GM18505 (cell line): Measurements from ENCODE around the gene PPT2.
"Not testable (repeated sequence)": the region's sequence is repeated elsewhere in the genome, so short reads cannot be mapped to it uniquely, and the experiment has no call there.

Experiments
- ATAC-seq: cut with Tn5 transposase; IDR thresholded peaks from one replicate; pipeline ENCODE4 v1.9.1; 2021; ENCODE audit not compliant: unreplicated experiment
- POLR2A ChIP-seq: IDR thresholded peaks from 4 replicates; pipeline ENCODE4 v1.6.1; 2011; ENCODE audit warnings: borderline replicate concordance; ENCODE audit not compliant: insufficient read depth, insufficient read length; ENCODE audit errors: extremely low read depth

Gene PPT2

GRCh38 chr6:32188381-32189068 lies 34.6 kb downstream of the PPT2 start:
- ATAC-seq: no peak
- no peak for TF ChIP-seq POLR2A

DNA sequence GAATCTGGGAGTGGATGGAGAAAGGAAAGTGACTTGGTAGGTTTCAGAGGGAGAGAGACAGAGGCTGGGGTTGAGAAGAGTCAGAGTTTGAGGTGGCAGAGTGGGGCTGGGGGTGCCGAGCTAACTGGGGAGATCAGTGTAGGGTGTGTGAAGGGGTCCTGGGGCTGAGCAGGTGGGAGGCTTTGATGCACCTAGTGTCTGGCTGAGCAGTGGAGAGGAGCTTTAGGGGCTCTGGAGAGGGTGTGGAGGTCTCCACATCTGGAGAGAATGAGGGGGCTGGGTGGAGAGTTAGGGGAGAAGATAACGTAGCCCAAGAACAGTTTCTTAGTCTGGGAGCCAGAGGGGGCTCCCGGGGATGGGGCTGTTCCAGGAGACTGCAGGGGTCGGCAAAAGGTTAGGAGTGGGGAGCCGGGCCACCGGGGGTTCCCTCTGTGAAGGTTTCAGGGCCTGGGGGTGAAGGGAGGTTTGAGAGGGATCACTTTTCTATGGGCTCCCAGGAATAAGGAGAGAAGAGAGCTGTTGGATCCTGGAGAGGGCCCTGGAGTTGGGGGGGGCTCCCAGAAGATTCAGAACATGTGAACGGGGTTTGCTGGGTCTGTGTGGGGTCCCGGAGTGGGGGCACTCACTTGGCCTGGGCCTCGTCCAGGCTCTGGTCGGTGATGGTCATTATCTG lies 35.3 kb downstream of the PPT2 start:
- ATAC-seq: no peak
- TF ChIP-seq POLR2A: no peak

DNA sequence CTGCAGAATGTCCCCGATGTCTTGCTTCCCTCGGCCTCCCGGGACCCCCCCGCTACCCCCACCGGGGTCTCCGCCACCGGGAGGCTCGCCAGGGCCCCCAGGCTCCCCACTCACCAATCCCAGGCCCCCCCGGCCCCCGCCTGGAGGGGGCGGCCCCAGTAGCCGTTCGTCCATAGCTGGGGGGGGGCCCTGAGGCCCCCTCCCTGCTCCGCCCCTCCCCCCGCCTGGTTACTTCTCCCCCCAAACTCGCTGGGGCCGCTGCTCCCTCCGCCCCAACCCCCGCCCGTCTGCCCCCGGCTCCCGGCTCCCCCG lies 35.8 kb downstream of the PPT2 start:
- no peak for ATAC-seq
- TF ChIP-seq POLR2A: no peak

DNA sequence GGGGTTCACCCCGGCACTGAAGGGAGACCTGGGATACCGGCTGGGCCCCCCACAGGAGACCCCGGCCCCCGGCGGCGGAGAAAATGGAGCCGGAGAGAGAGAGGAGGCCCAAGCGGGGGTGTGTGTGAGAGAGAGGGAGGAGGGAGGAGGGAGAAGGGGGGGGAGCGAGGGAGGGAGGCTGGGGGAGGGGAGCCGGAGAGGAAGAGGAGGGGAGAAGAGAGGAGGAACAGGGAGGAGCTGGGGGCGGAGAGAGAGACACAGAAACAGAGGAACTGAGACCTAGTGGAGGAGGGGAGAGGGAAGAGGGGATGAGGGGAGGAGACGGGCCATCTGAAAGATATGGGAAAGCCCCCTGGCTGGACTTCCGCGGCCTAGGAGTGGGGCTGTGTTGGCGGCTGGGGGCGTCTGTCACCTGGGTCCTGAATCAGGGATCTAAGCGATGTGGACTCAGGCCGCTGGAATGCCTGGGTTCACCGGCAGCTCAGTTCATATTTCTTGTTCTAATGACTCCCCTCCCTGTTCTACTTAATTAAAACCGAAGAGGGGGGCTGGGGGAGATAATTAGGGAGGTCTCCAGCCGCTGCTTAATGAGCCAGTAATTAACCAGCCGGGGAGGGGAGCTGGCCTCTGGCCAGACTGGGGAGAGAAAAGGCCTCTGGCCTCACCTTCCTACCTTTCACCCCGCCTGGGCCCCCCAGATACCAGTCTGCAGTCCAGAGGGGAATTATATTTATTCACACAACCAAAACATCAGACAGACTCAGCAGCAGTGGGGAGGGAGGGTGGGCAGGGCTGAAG lies 36.3 kb downstream of the PPT2 start, which contains the start of gene PBX2:
Gene PBX2 (minus strand): TSS at position 149 of the 798 bp plus-strand sequence. CDS start 287 bp downstream, outside the sequence.
- ATAC-seq: peak; percentile 59
- peak; percentile 84 for TF ChIP-seq POLR2A

- no peak for ATAC-seq
- TF ChIP-seq POLR2A: no peak
Observed at GRCh38 chr6:32190911-32191677, 37.2 kb downstream of the PPT2 start.

GRCh38 chr6:32191696-32192607 lies 38.0 kb downstream of the PPT2 start:
- ATAC-seq: no peak
- TF ChIP-seq POLR2A: peak; percentile 41

DNA sequence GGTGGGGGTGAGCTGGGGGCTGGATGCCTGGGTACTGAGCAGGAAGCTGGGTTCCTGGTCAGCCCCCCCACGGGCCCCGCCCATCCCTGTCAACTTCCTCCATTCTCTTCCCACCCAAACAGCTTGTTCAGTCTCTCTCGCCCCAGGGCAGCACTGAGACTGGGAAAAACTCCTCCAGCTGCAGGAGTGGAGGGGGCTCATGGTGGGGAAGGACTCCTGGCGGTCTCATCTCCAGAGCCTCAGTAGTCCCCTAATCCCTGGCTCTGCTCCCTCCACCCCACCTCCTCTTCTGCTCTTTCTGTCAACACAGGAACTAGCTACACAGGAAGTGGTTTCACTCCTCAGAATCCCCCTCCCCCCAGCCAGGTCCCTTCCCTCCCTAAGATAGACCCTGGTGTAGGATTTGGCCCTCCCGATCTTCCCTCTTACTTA lies 38.7 kb downstream of the PPT2 start, which contains the start of gene GPSM3:
Gene GPSM3 (minus strand): TSS at position 36 of the 432 bp plus-strand sequence. CDS start 130 bp downstream, outside the sequence.
- ATAC-seq: no peak
- TF ChIP-seq POLR2A: peak; percentile 72

GRCh38 chr6:32193096-32193495 lies 39.2 kb downstream of the PPT2 start:
- ATAC-seq: not testable (repeated sequence)

GRCh38 chr6:32194388-32194787 lies 40.4 kb downstream of the PPT2 start:
- no peak for TF ChIP-seq POLR2A
- no peak for ATAC-seq

DNA sequence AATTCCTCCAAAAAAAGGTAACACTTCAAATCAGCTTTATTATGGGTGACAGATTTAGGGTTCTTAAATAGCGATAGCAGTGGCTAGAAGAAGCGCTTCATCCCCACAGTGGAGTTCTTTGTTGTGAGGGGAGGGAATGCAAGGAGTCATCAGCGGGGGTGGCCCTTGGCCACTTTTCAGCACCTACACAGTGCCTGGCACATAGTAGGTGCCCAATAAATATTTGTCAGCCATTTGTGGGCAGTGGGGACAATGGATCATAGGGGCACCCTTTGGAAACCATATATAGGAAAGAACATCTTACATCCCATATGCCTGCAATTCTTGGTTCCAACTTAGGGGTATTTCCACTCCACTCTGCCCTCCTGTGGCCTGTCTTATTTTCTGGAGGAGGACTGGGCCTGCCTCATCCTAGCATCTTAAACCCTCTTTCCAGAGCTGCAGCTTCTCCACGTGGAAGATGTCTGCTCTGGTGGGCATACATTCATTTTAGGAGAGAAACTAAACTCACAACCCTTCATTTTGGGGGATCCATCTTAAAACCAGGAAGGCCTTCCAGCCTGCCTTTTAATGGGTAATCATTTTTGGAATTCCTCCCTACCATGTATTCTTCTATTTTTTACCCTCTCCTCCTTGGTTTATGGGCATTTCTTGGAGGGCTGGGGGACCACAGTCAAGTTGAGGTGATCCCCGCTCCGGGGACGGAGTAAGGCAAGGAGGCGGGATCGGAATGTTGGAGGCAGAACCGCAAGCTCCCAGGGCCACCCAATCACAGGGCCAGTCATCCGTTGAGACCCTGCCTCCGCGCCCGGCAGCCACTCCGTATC lies 41.1 kb downstream of the PPT2 start:
- ATAC-seq: no peak

DNA sequence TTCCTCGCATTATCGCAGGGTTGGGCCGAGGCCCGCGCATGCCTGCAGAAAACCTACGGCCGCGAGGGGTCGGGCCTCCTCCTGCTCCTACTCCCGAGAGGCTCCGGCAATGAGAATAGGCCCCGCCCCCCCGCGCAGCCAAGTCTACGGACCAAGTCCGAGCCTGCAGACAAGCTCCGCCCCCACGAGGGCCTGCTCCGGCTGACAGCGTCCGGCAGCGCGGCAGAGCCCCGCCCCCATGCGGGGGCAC lies 41.6 kb downstream of the PPT2 start:
- peak; percentile 65 for ATAC-seq

More for the DNA sequence above, 41.1 kb downstream of the PPT2 start:
- peak; percentile 68 for TF ChIP-seq POLR2A

GRCh38 chr6:32195902-32196681 lies 42.2 kb downstream of the PPT2 start:
- peak; percentile 79 for ATAC-seq
- peak; percentile 88 for TF ChIP-seq POLR2A

More for the DNA sequence above, 41.6 kb downstream of the PPT2 start:
- no peak for TF ChIP-seq POLR2A
